GM12874 (cell line): ENCODE data around the gene GLIS1.

Experiments used
- TF ChIP-seq, protein P1 (sequence below): IDR thresholded peaks from 2 replicates; pipeline ENCODE4 v1.5.1; 2011; ENCODE audit warnings: low read depth, mild to moderate bottlenecking, control low read depth, low read length, moderate library complexity; ENCODE audit not compliant: insufficient read depth

The GLIS1 gene

DNA sequence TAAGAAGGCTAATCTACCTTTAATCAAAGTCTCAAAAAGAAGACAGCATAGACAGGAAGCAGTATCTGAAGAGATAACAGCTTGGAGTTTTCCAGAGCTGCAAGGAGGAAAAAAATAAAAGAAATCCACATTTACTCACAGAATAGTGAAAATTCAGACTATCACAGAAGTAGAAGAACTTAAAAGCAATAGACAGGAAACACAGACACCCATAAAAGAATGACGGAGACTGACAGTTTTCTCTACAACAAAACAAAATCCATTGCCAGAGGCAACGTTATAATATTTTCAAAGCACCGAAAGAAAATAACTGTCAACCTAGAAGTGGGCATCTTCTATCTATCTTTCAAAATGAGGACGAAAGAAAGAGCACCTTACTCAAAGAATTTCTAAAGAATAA is 175.4 kb downstream of the GLIS1 start:
- TF ChIP-seq, protein P1, sequence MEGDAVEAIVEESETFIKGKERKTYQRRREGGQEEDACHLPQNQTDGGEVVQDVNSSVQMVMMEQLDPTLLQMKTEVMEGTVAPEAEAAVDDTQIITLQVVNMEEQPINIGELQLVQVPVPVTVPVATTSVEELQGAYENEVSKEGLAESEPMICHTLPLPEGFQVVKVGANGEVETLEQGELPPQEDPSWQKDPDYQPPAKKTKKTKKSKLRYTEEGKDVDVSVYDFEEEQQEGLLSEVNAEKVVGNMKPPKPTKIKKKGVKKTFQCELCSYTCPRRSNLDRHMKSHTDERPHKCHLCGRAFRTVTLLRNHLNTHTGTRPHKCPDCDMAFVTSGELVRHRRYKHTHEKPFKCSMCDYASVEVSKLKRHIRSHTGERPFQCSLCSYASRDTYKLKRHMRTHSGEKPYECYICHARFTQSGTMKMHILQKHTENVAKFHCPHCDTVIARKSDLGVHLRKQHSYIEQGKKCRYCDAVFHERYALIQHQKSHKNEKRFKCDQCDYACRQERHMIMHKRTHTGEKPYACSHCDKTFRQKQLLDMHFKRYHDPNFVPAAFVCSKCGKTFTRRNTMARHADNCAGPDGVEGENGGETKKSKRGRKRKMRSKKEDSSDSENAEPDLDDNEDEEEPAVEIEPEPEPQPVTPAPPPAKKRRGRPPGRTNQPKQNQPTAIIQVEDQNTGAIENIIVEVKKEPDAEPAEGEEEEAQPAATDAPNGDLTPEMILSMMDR, result no peak

DNA sequence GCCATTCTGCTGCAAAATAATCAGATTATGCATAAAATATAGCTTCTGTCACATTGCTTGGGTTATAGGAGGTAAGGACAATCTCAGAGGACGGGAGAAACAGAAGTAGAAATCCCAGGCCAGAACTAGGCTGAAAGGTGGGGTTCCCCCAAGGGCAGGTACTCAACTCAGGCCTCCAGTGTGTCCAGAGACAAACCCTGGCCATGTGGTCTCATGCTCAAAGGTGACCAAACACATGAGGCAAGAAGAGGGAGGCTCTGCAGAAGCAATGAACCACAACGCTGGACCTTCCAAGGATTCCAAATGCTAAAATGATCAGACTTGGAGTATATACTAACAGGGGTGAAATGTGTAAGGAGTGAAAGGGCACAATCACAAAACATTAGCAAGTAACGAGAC is 176.0 kb downstream of the GLIS1 start:
- TF ChIP-seq, protein P1, result no peak

DNA sequence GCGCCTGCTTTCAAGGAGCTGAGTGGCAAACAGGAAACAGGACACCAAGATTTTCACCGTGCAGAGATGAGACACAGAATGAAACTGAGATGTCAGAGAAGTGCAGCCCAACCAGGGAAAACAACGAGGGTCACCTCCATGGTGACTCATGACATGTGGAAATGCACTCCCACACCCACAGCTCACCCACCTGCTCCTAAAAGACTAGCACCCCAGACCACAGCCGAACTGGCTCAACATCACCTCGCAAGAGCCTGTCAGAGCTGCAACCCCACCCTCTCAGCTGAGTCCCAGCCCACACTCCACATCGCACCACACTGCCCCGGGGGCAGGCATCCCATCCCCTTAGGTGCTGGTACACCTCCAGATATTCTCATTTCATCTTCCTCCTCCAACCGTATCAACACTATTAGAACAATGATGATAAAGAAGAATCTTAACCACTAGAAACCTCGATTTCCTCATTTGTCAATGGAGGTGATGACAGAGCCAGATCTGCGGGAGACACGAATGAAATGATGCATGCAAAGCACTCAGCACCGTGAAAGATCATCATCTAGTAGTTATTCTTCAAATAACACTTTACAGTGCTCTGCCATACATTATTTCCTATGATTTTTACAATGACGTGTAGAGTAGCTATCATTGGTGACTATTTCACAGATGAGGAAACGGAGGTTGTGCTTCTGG is 176.5 kb downstream of the GLIS1 start:
- TF ChIP-seq, protein P1, result no peak

DNA sequence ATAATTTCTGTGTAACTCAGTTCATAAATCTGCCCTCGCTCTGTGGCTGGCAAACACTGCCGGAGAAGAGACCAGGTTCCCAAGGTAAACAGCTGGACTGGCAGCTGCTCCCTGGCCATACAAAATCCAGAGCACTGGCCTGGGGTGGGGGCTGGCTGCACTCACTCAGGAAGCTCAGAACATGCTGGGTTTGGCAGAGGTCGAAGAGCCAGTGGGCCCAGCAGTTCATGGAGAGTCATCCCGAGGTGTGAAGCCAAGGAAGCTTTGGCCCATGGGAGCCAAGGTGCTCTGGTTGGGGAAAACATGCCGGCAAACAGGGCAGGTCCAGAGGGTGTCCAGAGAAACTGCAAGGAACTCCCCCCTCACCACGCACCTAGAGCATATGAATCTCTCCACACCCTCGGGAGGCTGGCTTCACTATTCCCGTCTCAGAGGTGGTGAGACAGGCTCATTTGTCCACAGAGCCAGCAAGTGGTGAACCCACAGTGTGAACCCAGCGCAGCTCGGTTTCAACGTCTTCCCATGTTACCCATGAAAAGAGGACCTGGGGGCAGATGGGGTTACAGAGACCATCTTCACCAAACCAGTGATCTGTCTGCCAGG is 177.4 kb downstream of the GLIS1 start:
- TF ChIP-seq, protein P1, result no peak

DNA sequence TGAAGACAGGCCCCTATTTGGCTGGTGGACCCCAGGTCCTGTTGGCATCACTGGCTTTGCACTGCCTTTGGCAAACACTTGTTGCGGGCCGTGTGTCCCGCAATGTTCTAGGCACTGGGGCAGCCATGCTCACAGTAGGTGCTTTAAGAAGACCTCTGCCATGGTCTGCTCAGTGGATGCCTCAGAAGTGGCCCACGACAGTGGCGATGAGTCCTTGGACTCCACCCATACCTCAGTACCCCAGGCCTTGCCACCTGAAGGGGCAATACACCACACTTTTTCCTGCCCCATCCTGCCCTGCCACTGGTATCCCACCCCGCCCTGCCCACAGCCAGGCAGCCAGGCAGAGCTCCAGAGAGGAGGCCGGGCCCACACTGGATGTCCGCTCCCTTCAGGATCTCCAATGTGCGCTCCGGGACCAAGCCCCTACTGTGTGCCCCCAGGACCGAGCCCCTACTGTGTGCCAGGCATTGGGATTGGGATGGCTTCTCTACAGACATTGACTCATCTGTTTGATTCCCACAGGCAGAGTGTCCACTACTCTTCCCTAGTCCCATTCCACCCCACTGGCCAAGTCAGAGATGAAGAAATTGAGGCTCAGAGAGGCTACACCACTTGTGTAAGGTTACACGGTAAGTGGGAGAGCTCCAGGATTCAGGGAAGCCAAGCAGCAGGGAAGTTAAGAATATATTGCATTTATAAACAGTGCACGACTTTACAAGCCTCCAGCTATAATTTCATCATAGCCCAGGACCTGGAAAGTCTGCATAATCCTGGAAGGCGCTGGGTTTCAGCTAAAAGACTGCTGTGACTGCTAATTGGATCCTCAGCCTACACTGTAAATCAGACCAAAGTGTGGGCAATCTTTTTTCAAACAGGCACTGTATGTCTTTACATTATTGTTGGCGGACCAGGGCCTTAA is 178.1 kb downstream of the GLIS1 start:
- TF ChIP-seq, protein P1, result no peak

DNA sequence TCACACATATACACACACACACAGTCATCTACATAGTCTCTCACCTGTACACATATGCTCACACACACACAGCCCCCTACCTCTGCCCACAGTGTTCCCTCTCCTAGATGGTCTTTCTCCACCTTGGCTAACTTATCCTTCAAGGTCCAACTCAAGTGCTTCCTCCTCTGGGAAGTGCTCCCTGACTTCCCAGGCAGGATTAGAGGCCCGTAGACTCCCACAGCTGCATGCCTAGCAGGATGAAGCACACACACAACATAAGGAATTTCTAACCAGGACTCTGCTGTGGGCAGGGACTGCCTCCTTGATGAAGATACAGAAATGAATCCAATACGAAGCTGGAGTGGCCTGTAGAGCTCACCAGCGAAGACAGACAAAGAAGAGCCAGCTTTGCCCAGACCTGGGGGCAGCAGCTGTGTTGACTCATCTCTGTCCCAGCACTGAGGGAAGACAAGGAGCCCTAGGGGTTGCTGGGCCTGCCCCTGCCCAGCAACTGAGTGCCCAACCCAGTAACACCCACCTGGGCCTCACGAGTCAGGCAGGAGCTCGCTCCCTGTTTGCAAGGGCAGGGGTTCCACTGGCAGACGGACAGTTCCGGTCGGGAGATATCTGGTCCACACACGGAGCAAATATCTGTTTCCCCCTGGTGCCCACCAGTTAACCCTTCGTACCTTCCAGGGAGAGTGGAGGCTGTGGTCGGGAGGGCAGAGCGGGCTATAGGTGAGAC is 178.9 kb downstream of the GLIS1 start:
- TF ChIP-seq, protein P1, result no peak

DNA sequence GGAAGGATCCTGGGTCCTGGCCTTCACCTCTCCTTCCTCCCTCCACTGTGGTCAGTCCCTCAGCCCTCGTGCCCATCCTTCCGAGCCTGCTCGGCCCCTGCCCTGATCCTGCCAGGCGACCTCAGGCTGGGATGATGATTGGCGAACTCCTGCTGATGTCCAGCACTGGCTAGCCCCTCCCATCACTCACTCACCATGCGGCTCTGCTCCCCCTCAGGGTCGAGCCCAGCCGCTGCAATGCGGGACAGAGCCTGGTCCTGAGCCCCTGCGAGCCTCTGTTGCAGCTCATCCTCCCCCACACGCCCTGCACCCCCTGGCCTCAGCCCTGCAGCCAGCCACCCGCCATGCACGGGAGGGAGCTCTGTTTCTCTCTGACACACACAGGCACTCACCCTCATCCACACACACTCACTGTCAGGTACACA is 179.6 kb downstream of the GLIS1 start:
- TF ChIP-seq, protein P1, result no peak
